HepG2 (cell line): ENCODE measurements around the gene KIF19. TPM values are rescaled to one million over a fixed set of nuclear protein-coding genes. Genes with fewer than 3 reads are reported as not detected.

Experiments used
- ATAC-seq: fragments of 200-7000 bp; cut with Tn5 transposase; 3 replicates; pipeline ENCODE4 v1.9.1; 2020; ENCODE audit warnings: mild to moderate bottlenecking, moderate library complexity
- BruUV-seq: library from RNA; stranded (reverse); fragments of 400-500 nt; replicated peaks from 2 replicates; lab custom pipeline; 2021; lab: Mats Ljungman, UMichigan
- CTCF ChIA-PET: fragments of 300-600 bp; formaldehyde crosslinking; extraction: SDS; loops from one replicate; lab custom pipeline; 2021; ENCODE audit warnings: low total read pairs, inconsistent platforms, low intra/inter-chr PET ratio; lab: Yijun Ruan, JAX
- POLR2A ChIA-PET: fragments of 350-600 bp; sonication (Branson Sonifier 250); formaldehyde crosslinking; loops from one replicate; lab custom pipeline; 2020; ENCODE audit warnings: antibody characterized with exemption, inconsistent platforms; lab: Yijun Ruan, JAX
- DNase-seq: peaks from one replicate; pipeline ENCODE4 v3.0.0-alpha.2; 2015; ENCODE audit warnings: low spot score
- FAIRE-seq: peaks from 3 replicates; lab custom pipeline; 2011; peaks lifted over from hg19 to GRCh38; lab: Jason Lieb, UNC
- H2AFZ ChIP-seq: one replicate; pipeline ENCODE4 v1.6.1; 2011; ENCODE audit warnings: low read length, inconsistent platforms
- H3K27ac ChIP-seq: fragments of 300-600 bp; 3 replicates; pipeline ENCODE4 v1.8.0; 2011; ENCODE audit warnings: mixed run types, mild to moderate bottlenecking, mixed read lengths, low read length, inconsistent platforms; ENCODE audit not compliant: insufficient read depth; ENCODE audit errors: extremely low read length
- H3K27me3 ChIP-seq, 2 experiments: fragments of 200-600 bp in 1 of 2; 2 replicates in 1 of 2; 3 replicates in 1 of 2; pipeline versions ENCODE4 v1.6.0 to v1.8.0; 2011; ENCODE audit warnings: low read length in 2 of 2, mild to moderate bottlenecking in 2 of 2, moderate library complexity in 2 of 2, inconsistent platforms in 1 of 2; ENCODE audit not compliant: insufficient read depth in 2 of 2, control insufficient read depth in 1 of 2
- H3K36me3 ChIP-seq, 2 experiments: fragments of 200-600 bp in 1 of 2; replicated peaks in 1 of 2; 2 replicates in 1 of 2; 3 replicates in 1 of 2; pipeline versions ENCODE4 v1.5.1 to v1.8.0; 2011; ENCODE audit warnings: low read length in 2 of 2, inconsistent platforms in 1 of 2; ENCODE audit not compliant: insufficient read depth in 2 of 2, control insufficient read depth in 1 of 2
- H3K4me1 ChIP-seq: 2 replicates; pipeline ENCODE4 v1.5.1; 2012; ENCODE audit warnings: low read length, inconsistent platforms; ENCODE audit not compliant: insufficient read depth
- H3K4me2 ChIP-seq: 2 replicates; pipeline ENCODE4 v1.6.0; 2011; ENCODE audit warnings: low read depth, low read length, inconsistent platforms
- H3K4me3 ChIP-seq, 3 experiments: fragments of 200-600 bp in 1 of 3; sonication (generic), shearing (Covaris generic) in 1 of 3; replicated peaks in 1 of 3; 2 replicates each; pipeline ENCODE4 v1.5.1; 2011 to 2016; ENCODE audit warnings: low read length in 3 of 3, inconsistent platforms in 2 of 3, low read depth in 2 of 3, mild to moderate bottlenecking in 2 of 3, control low read depth in 1 of 3, mixed read lengths in 1 of 3; ENCODE audit not compliant: insufficient read depth in 1 of 3
- H3K79me2 ChIP-seq: one replicate; pipeline ENCODE4 v1.6.1; 2011; ENCODE audit warnings: low read length, inconsistent platforms; ENCODE audit not compliant: insufficient read depth
- H3K9ac ChIP-seq: 2 replicates; pipeline ENCODE4 v1.6.0; 2011; ENCODE audit warnings: mild to moderate bottlenecking, low read depth, low read length, inconsistent platforms; ENCODE audit not compliant: insufficient read depth
- H3K9me3 ChIP-seq: 2 replicates; pipeline ENCODE4 v1.5.1; 2012; ENCODE audit warnings: mild to moderate bottlenecking, low read length
- H4K20me1 ChIP-seq: 2 replicates; pipeline ENCODE4 v1.6.0; 2011; ENCODE audit warnings: inconsistent platforms, mild to moderate bottlenecking, low read length, moderate library complexity; ENCODE audit not compliant: insufficient read depth
- CC2D1A ChIP-seq: sonication (generic); formaldehyde crosslinking; IDR thresholded peaks from 2 replicates; pipeline ENCODE4 v1.8.1; 2023; ENCODE audit warnings: mild to moderate bottlenecking, missing genetic modification reagents
- GMEB2 ChIP-seq: IDR thresholded peaks from 2 replicates; pipeline ENCODE4 v1.6.1; 2016; ENCODE audit warnings: missing biosample characterization, missing genetic modification reagents, low read depth
- HOXA9 ChIP-seq: sonication (generic); formaldehyde crosslinking; IDR thresholded peaks from 2 replicates; pipeline ENCODE4 v1.8.1; 2022; ENCODE audit warnings: missing genetic modification reagents, mild to moderate bottlenecking, moderate library complexity, borderline replicate concordance
- MLX ChIP-seq: IDR thresholded peaks from 2 replicates; pipeline ENCODE4 v1.6.1; 2016
- MXI1 ChIP-seq: IDR thresholded peaks from 3 replicates; pipeline ENCODE4 v1.6.1; 2012; ENCODE audit warnings: low read depth, low read length, inconsistent platforms, borderline replicate concordance
- RORA ChIP-seq: sonication (generic); formaldehyde crosslinking; IDR thresholded peaks from 2 replicates; pipeline ENCODE4 v1.5.0; 2020; ENCODE audit warnings: mild to moderate bottlenecking, missing genetic modification reagents, moderate library complexity
- SSRP1 ChIP-seq: IDR thresholded peaks from 2 replicates; pipeline ENCODE4 v1.6.1; 2016; ENCODE audit warnings: control low read depth
- ZNF18 ChIP-seq: sonication (generic); formaldehyde crosslinking; IDR thresholded peaks from 2 replicates; pipeline ENCODE4 v1.8.0; 2022; ENCODE audit warnings: mild to moderate bottlenecking, missing genetic modification reagents; ENCODE audit not compliant: insufficient replicate concordance
- ZNF672 ChIP-seq: sonication (generic); formaldehyde crosslinking; IDR thresholded peaks from 2 replicates; pipeline ENCODE4 v1.8.1; 2022; ENCODE audit warnings: missing genetic modification reagents
- ZSCAN25 ChIP-seq: sonication (generic); formaldehyde crosslinking; IDR thresholded peaks from 2 replicates; pipeline ENCODE4 v1.8.0; 2022; ENCODE audit warnings: mild to moderate bottlenecking, missing genetic modification reagents
- WGBS: methylation state at CpG from one replicate; pipeline ENCODE4 v1.1.6; 2017; ENCODE audit warnings: low lambda C conversion rate; 5-methylcytosine and 5-hydroxymethylcytosine counted together
- in situ Hi-C: cut with HindIII; loops from 2 replicates; pipeline ENCODE4 v1.10.0; 2017; ENCODE audit warnings: low pct_unique_long_range_greater_than_20kb; ENCODE audit not compliant: extremely low pct_ligation_motif_present
- intact Hi-C: fragments of 100-400 bp; cut with micrococcal nuclease; formaldehyde crosslinking; loops from one replicate; pipeline ENCODE4 v1.10.0; 2022; ENCODE audit not compliant: unreplicated experiment
- polyA plus RNA-seq, 8 experiments: library from polyadenylated mRNA; depleted of rRNA in 3 of 8; stranded (reverse) in 7 of 8; unstranded in 1 of 8; fragments of >200 nt; fragmentation: Illumina TruSeq in 4 of 8; extraction: Trizol in 4 of 8; gene quantifications; 2 replicates each; pipeline versions ENCODE4 v1.2.1 to v1.2.3, GENCODE V29; 2011 to 2016; ENCODE audit warnings: low read depth in 4 of 8, missing spikeins in 1 of 8, mixed read lengths in 1 of 8; ENCODE audit not compliant: insufficient read depth in 1 of 8
- total RNA-seq, 5 experiments: library from RNA; depleted of rRNA; stranded (reverse); fragments of >200 nt; fragmentation: Illumina TruSeq; extraction: Trizol; gene quantifications; 2 replicates each; pipeline ENCODE4 v1.2.3, GENCODE V29; 2016; ENCODE audit warnings: low read depth in 1 of 5
- TF ChIP-seq, protein P1 (sequence below): sonication (generic); formaldehyde crosslinking; IDR thresholded peaks from 2 replicates; pipeline ENCODE4 v1.8.0; 2022; ENCODE audit warnings: low read depth, missing genetic modification reagents

The KIF19 gene
- total and polyA plus RNA-seq, 2 of the 13 experiments (the other 11 are each of a cell fraction or from before 2014, with no cell fraction given): not detected

GRCh38 chr17:74380959-74381808, 55.2 kb downstream of the KIF19 start:
- FAIRE-seq (no peak), DNase-seq (no peak), ATAC-seq (no peak)
- H2AFZ ChIP-seq: no peak overlapping the region
- BruUV-seq: no TSS peak
- H3K27ac ChIP-seq: no peak overlapping the region
- no peaks in the 10 kb centered on the region for H3K9me3 ChIP-seq
- in situ Hi-C loops: no loop called here
- intact Hi-C loops: no loop called here
- no peak overlapping the region for H3K4me3 ChIP-seq
- ChIA-PET CTCF (interaction anchor here (2.2 to 5.0 kb wide), 3 partner anchors 27 to 112 kb away, joined by 8 to 141 read pairs (median 30); no protein-coding TSS in a partner anchor), POLR2A (interaction anchor here (1.7 to 2.0 kb wide), 2 partner anchors 50 to 73 kb away, joined by 9 to 18 read pairs; no protein-coding TSS in a partner anchor)
- H3K9ac ChIP-seq: no peak overlapping the region
- TF ChIP-seq GMEB2 (CRISPR knock-in tag): no peak
- no peak for TF ChIP-seq SSRP1 (CRISPR knock-in tag)
- no peak for TF ChIP-seq ZSCAN25 (CRISPR knock-in tag)
- no peak for TF ChIP-seq ZNF18 (CRISPR knock-in tag)
- no peak for TF ChIP-seq CC2D1A
- TF ChIP-seq, protein P1, sequence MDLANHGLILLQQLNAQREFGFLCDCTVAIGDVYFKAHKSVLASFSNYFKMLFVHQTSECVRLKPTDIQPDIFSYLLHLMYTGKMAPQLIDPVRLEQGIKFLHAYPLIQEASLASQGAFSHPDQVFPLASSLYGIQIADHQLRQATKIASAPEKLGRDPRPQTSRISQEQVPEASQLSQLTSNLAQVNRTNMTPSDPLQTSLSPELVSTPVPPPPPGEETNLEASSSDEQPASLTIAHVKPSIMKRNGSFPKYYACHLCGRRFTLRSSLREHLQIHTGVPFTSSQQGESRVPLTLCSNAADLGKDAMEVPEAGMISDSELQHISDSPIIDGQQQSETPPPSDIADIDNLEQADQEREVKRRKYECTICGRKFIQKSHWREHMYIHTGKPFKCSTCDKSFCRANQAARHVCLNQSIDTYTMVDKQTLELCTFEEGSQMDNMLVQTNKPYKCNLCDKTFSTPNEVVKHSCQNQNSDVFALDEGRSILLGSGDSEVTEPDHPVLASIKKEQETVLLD (CRISPR knock-in tag): no peak
- no peak for TF ChIP-seq RORA (CRISPR knock-in tag)
- no peak for TF ChIP-seq MLX (CRISPR knock-in tag)
- no peak for TF ChIP-seq HOXA9 (CRISPR knock-in tag)
- no peak for TF ChIP-seq ZNF672 (CRISPR knock-in tag)
- TF ChIP-seq MXI1: no peak
- H3K27me3 ChIP-seq: 0 out of 5 replicates have a peak, but pooled peaks cover 0 to 12% of the 10 kb centered on the region in 2 experiments
- H3K4me2 ChIP-seq: no peak overlapping the region
- 51% methylated on average over 15 of the region's 15 CpGs for WGBS
- peaks cover 30% of the 10 kb centered on the region for H3K4me1 ChIP-seq
- no peaks in the 10 kb centered on the region for H3K36me3 ChIP-seq
- H3K79me2 ChIP-seq: no peaks in the 10 kb centered on the region
- no peaks in the 10 kb centered on the region for H4K20me1 ChIP-seq
